ENCODE data around the gene LGALS13. TPM values are rescaled to one million over a fixed set of nuclear protein-coding genes. Genes with fewer than 3 reads are reported as not detected.

Gene LGALS13
- total RNA-seq, 1 experiment from 2014 or later: not detected

DNA sequence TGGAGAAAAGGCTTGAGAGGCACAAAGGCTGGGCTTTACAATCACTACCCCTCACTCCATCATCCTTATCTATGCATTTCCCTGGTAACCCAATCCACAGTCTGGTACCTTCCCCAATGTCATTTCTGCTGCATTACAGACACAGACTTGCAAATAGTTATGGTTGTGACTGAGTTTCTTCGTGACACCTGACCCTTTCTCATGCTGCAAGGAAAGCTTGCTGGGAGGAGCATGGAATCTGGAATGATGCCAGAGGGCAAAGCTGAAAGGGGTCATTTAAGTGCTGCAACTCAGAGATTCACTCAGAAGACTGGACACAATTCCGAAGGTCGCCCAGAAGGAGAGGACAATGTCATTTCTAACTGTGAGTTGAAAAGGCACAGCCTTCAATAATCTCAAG lies 53.3 kb downstream of the LGALS13 start, which contains the start of gene LGALS16:
Gene LGALS16 (plus strand): TSS at position 301 of the 400 bp plus-strand sequence. CDS start 49 bp downstream, at position 350.
- no peak for TF ChIP-seq YY1 (IDR thresholded peaks at IDR 0.05; ENCODE audit: extremely low read depth, insufficient replicate concordance, low read depth, low read length)
- no peak for TF ChIP-seq CBX3 (IDR thresholded peaks at IDR 0.05; ENCODE audit: low read depth)
- TF ChIP-seq JUND (IDR thresholded peaks at IDR 0.05): no peak
- TF ChIP-seq CEBPB (IDR thresholded peaks at IDR 0.05; ENCODE audit: low read depth): no peak
- TF ChIP-seq TCF7L2 (IDR thresholded peaks at IDR 0.05; ENCODE audit: borderline replicate concordance, extremely low read depth, insufficient read depth, insufficient read length): no peak
- no peak for TF ChIP-seq SP1 (IDR thresholded peaks at IDR 0.05; ENCODE audit: low read depth)
- no peak for TF ChIP-seq SIN3A (IDR thresholded peaks at IDR 0.05; ENCODE audit: low read depth)
- no peak for TF ChIP-seq SRF (IDR thresholded peaks at IDR 0.05; ENCODE audit: low read depth)
- TF ChIP-seq, protein P1, sequence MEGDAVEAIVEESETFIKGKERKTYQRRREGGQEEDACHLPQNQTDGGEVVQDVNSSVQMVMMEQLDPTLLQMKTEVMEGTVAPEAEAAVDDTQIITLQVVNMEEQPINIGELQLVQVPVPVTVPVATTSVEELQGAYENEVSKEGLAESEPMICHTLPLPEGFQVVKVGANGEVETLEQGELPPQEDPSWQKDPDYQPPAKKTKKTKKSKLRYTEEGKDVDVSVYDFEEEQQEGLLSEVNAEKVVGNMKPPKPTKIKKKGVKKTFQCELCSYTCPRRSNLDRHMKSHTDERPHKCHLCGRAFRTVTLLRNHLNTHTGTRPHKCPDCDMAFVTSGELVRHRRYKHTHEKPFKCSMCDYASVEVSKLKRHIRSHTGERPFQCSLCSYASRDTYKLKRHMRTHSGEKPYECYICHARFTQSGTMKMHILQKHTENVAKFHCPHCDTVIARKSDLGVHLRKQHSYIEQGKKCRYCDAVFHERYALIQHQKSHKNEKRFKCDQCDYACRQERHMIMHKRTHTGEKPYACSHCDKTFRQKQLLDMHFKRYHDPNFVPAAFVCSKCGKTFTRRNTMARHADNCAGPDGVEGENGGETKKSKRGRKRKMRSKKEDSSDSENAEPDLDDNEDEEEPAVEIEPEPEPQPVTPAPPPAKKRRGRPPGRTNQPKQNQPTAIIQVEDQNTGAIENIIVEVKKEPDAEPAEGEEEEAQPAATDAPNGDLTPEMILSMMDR (IDR thresholded peaks at IDR 0.05 in 2 of 3, conservative IDR thresholded peaks at IDR 0.05 in 1 of 3; ENCODE audit: borderline replicate concordance in 1 of 3, insufficient read depth in 1 of 3, low read depth in 2 of 3, low read length in 2 of 3): no peak
- TF ChIP-seq, protein P2, sequence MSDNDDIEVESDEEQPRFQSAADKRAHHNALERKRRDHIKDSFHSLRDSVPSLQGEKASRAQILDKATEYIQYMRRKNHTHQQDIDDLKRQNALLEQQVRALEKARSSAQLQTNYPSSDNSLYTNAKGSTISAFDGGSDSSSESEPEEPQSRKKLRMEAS (IDR thresholded peaks at IDR 0.05): no peak
- TF ChIP-seq FOSL1 (IDR thresholded peaks at IDR 0.05; ENCODE audit: low read depth): no peak
- no peak for TF ChIP-seq POLR2AphosphoS5 (IDR thresholded peaks at IDR 0.05; ENCODE audit: low read depth, low read length)
- TF ChIP-seq ZNF274 (IDR thresholded peaks at IDR 0.05; ENCODE audit: low read depth, low read length): no peak
- no peak for TF ChIP-seq EZH2phosphoT487 (IDR thresholded peaks at IDR 0.05; ENCODE audit: borderline replicate concordance)
- no peak for TF ChIP-seq EZH2 (IDR thresholded peaks at IDR 0.05)
- no TSS peak for BruUV-seq (replicated peaks)
- CTCF ChIA-PET: no interaction called here

More for the DNA sequence above, 53.3 kb downstream of the LGALS13 start, which contains the start of gene LGALS16:
- Histone ChIP-seq H3K27me3 (ENCODE audit: insufficient read depth, low read length) (peaks cover 49% of the 10 kb centered on the region), H4K20me1 (ENCODE audit: insufficient read depth) (no peaks in the 10 kb centered on the region), H3K9ac (ENCODE audit: low read length) (no peak within 1 kb of the TSS), H3K4me2 (ENCODE audit: low read length) (no peak within 1 kb of the TSS), H3K9me2 (ENCODE audit: insufficient read depth) (no peaks in the 10 kb centered on the region), H3K36me3 (ENCODE audit: control insufficient read depth in 1 of 2, insufficient read depth in 2 of 2, low read length in 2 of 2) (no peaks in the 10 kb centered on the region; a peak in 1 of 4 replicates), H2AFZ (ENCODE audit: low read depth, low read length, poor library complexity, severe bottlenecking) (no peak within 1 kb of the TSS), H3K27ac (ENCODE audit: low read depth, low read length) (no peak within 1 kb of the TSS), H3K4me3 (replicated peaks in 1 of 2; ENCODE audit: low read depth in 1 of 2, low read length in 2 of 2) (no peak within 1 kb of the TSS), H3K9me3 (ENCODE audit: control insufficient read depth in 1 of 2, insufficient read depth in 1 of 2, low read depth in 1 of 2, low read length in 2 of 2) (no peaks in the 10 kb centered on the region), H3K79me2 (ENCODE audit: insufficient read depth, low read length) (no peaks in the 10 kb centered on the region), H3K4me1 (ENCODE audit: control insufficient read depth in 1 of 2, insufficient read depth in 2 of 2, low read length in 2 of 2) (no peaks in the 10 kb centered on the region)
- POLR2A ChIA-PET: no interaction called here
- RAD21 ChIA-PET (ENCODE audit: low non-redundant PET in 1 of 2, low total read pairs in 2 of 2, uncharacterized antibody in 2 of 2, unreplicated experiment in 2 of 2): no interaction called here
- intact Hi-C loops (cut with micrococcal nuclease): no loop called here
- no peak for DNase-seq (ENCODE audit: low read depth, low spot score)
- ATAC-seq: no peak

Other genes starting within 250 kb of the LGALS13 start
- gene PAF1, start 211.4 kb upstream of the LGALS13 start, total RNA-seq (2021; ENCODE audit: unreplicated experiment): 53.5 TPM
- 32.0 TPM for gene MED29, start 211.1 kb upstream of the LGALS13 start, total RNA-seq (2021; ENCODE audit: unreplicated experiment)
- 131 TPM for gene ZFP36, start 195.7 kb upstream of the LGALS13 start, total RNA-seq (2021; ENCODE audit: unreplicated experiment)
- gene PLEKHG2, start 189.9 kb upstream of the LGALS13 start, total RNA-seq (2021; ENCODE audit: unreplicated experiment): 29.0 TPM
- gene RPS16, start 166.6 kb upstream of the LGALS13 start, total RNA-seq (2021; ENCODE audit: unreplicated experiment): 3,365 TPM
- 120 TPM for gene SUPT5H, start 156.9 kb upstream of the LGALS13 start, total RNA-seq (2021; ENCODE audit: unreplicated experiment)
- gene TIMM50, start 121.7 kb upstream of the LGALS13 start, total RNA-seq (2021; ENCODE audit: unreplicated experiment): 111 TPM
- gene DLL3, start 103.6 kb upstream of the LGALS13 start, total RNA-seq (2021; ENCODE audit: unreplicated experiment): 0.17 TPM
- gene SELENOV, start 87.4 kb upstream of the LGALS13 start, total RNA-seq (2021; ENCODE audit: unreplicated experiment): not detected
- gene EID2B, start 69.7 kb upstream of the LGALS13 start, total RNA-seq (2021; ENCODE audit: unreplicated experiment): 1.2 TPM
- gene EID2, start 62.4 kb upstream of the LGALS13 start, total RNA-seq (2021; ENCODE audit: unreplicated experiment): 11.7 TPM
- not detected for gene LGALS16, start 53.4 kb downstream of the LGALS13 start, total RNA-seq (2021; ENCODE audit: unreplicated experiment)
- gene LGALS14, start 102.0 kb downstream of the LGALS13 start, total RNA-seq (2021; ENCODE audit: unreplicated experiment): not detected
- not detected for gene CLC, start 135.5 kb downstream of the LGALS13 start, total RNA-seq (2021; ENCODE audit: unreplicated experiment)
- not detected for gene LEUTX, start 176.3 kb downstream of the LGALS13 start, total RNA-seq (2021; ENCODE audit: unreplicated experiment)
- gene DYRK1B, start 231.6 kb downstream of the LGALS13 start, total RNA-seq (2021; ENCODE audit: unreplicated experiment): 7.3 TPM
- gene FBL, start 243.9 kb downstream of the LGALS13 start, total RNA-seq (2021; ENCODE audit: unreplicated experiment): 554 TPM